ENCODE data around the gene MCRIP2. TPM values are rescaled to one million over a fixed set of nuclear protein-coding genes. Genes with fewer than 3 reads are reported as not detected.

MCRIP2 gene
- total and polyA plus RNA-seq, 2 of the 8 experiments (the other 6 are each of a cell fraction or from before 2014, with no cell fraction given): 45.4 to 75.5 TPM

DNA sequence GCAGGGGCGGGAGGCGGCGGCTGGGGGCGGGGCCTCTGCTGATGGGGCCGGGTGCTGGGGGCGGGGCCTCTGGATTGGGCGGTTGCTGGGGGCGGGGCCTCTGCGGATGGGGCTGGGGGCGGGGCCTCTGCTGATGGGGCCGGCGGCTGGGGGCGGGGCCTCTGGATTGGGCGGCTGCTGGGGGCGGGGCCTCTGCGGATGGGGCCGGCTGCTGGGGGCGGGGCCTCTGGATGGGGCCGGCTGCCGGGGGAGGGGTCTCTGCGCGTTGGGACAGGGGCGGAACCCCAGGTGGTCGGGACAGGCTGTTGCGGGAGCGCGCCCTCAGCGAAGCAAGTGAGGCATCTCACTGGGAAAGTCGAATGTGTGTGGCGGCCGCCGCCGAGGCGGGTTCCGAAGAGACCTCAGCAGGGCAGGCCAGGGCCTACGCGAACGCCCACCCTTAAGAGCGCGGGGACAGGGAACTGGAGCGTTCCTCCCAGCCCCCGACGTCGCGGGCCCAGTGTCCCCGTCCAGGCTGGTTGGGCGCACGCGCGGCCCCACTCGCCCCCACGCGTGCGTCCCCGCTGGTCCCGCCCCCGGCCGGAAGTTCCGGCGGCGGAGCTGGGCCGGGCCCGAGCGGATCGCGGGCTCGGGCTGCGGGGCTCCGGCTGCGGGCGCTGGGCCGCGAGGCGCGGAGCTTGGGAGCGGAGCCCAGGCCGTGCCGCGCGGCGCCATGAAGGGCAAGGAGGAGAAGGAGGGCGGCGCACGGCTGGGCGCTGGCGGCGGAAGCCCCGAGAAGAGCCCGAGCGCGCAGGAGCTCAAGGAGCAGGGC is 38.4 kb downstream of the MCRIP2 start, which contains the start of gene STUB1 (continued):
- TF ChIP-seq KDM4A (IDR thresholded peaks at IDR 0.05; ENCODE audit: low read depth, low read length, severe bottlenecking) (peak; percentile 51), TBP (IDR thresholded peaks at IDR 0.05; ENCODE audit: low read depth, low read length) (peak; percentile 51; the same call in 1 of the 2 replicates), CBX8 (IDR thresholded peaks at IDR 0.05; ENCODE audit: borderline replicate concordance, low read depth, low read length) (no peak), POLR2AphosphoS5 (IDR thresholded peaks at IDR 0.05; ENCODE audit: low read depth, low read length) (0 out of 2 replicates have a peak, but pooled peaks have one; percentile 15), POLR2A (IDR thresholded peaks at IDR 0.05; ENCODE audit: control extremely low read depth in 1 of 2, low read depth in 2 of 2, low read length in 2 of 2) (no peak), PHF8 (conservative IDR thresholded peaks at IDR 0.05; ENCODE audit: low read depth, low read length) (peak; percentile 67), CREB1 (IDR thresholded peaks at IDR 0.05) (no peak; the same call in 1 of the 2 replicates), MAFK (IDR thresholded peaks at IDR 0.05; ENCODE audit: low read depth, low read length) (no peak)

Measured in H1 (cell line).